Measurements from ENCODE around the gene PHF21B.

PHF21B gene

GRCh38 chr22:45051419-45051818 is 41.6 kb upstream of the PHF21B start:
- TF ChIP-seq CTCF (IDR thresholded peaks at IDR 0.05), result no peak

GRCh38 chr22:45047260-45047659 is 37.5 kb upstream of the PHF21B start:
- no peak for TF ChIP-seq CTCF (IDR thresholded peaks at IDR 0.05)

- no peak for TF ChIP-seq CTCF (IDR thresholded peaks at IDR 0.05)
These were observed 35.4 kb upstream of the PHF21B start for GRCh38 chr22:45045208-45045607.

GRCh38 chr22:45042263-45042662 is 32.5 kb upstream of the PHF21B start:
- TF ChIP-seq CTCF (IDR thresholded peaks at IDR 0.05), result no peak

GRCh38 chr22:45039133-45039532 is 29.3 kb upstream of the PHF21B start:
- no peak for TF ChIP-seq CTCF (IDR thresholded peaks at IDR 0.05)

- TF ChIP-seq CTCF (IDR thresholded peaks at IDR 0.05), result no peak
These were observed 26.3 kb upstream of the PHF21B start for GRCh38 chr22:45036154-45036553.

- TF ChIP-seq CTCF (IDR thresholded peaks at IDR 0.05), result no peak
These were observed 25.0 kb upstream of the PHF21B start for GRCh38 chr22:45034821-45035220.

GRCh38 chr22:45034156-45034555 is 24.4 kb upstream of the PHF21B start:
- TF ChIP-seq CTCF (IDR thresholded peaks at IDR 0.05), result no peak
